ENCODE results near the gene ST6GAL1.

- TF ChIP-seq, protein P1, sequence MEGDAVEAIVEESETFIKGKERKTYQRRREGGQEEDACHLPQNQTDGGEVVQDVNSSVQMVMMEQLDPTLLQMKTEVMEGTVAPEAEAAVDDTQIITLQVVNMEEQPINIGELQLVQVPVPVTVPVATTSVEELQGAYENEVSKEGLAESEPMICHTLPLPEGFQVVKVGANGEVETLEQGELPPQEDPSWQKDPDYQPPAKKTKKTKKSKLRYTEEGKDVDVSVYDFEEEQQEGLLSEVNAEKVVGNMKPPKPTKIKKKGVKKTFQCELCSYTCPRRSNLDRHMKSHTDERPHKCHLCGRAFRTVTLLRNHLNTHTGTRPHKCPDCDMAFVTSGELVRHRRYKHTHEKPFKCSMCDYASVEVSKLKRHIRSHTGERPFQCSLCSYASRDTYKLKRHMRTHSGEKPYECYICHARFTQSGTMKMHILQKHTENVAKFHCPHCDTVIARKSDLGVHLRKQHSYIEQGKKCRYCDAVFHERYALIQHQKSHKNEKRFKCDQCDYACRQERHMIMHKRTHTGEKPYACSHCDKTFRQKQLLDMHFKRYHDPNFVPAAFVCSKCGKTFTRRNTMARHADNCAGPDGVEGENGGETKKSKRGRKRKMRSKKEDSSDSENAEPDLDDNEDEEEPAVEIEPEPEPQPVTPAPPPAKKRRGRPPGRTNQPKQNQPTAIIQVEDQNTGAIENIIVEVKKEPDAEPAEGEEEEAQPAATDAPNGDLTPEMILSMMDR (IDR thresholded peaks at IDR 0.05), result no peak
- TF ChIP-seq ZFX (IDR thresholded peaks at IDR 0.05; ENCODE audit: borderline replicate concordance), result no peak
These were observed 2.2 kb downstream of the ST6GAL1 start for GRCh38 chr3:186932281-186933181.
